ENCODE results near the gene OR4D11.
"Not testable (repeated sequence)": the region's sequence is repeated elsewhere in the genome, so short reads cannot be mapped to it uniquely, and the experiment has no call there.

The OR4D11 gene

GRCh38 chr11:59545179-59546020 lies 42.0 kb downstream of the OR4D11 start:
- peaks cover under 1 to 8% (median 6%) of the 10 kb centered on the region in 5 donors for H3K4me1 ChIP-seq (ENCODE audit: control insufficient read depth in 5 of 5, insufficient read depth in 5 of 5, low read length in 5 of 5)
- no peak overlapping the region for H3K27ac ChIP-seq (ENCODE audit: low read depth, low read length)
- H3K9ac ChIP-seq (ENCODE audit: low read length in 5 of 5), result no peak overlapping the region
- H3K36me3 ChIP-seq (ENCODE audit: control insufficient read depth in 5 of 5, insufficient read depth in 5 of 5, low read length in 5 of 5), result no peaks in the 10 kb centered on the region
- no peaks in the 10 kb centered on the region for H3K9me3 ChIP-seq (ENCODE audit: control insufficient read depth in 5 of 5, low read length in 5 of 5)
- H3K4me3 ChIP-seq (ENCODE audit: low read depth in 1 of 5, low read length in 5 of 5), result no peak overlapping the region
- H3K27me3 ChIP-seq (ENCODE audit: control insufficient read depth in 5 of 5, insufficient read depth in 4 of 5, low read length in 5 of 5), result no peaks in the 10 kb centered on the region

GRCh38 chr11:59547605-59548308 lies 44.4 kb downstream of the OR4D11 start:
- not testable (repeated sequence) for H3K4me3 ChIP-seq (ENCODE audit: low read depth in 1 of 5, low read length in 5 of 5); H3K27me3 ChIP-seq (ENCODE audit: control insufficient read depth in 5 of 5, insufficient read depth in 4 of 5, low read length in 5 of 5); H3K9ac ChIP-seq (ENCODE audit: low read length in 5 of 5); H3K9me3 ChIP-seq (ENCODE audit: control insufficient read depth in 5 of 5, low read length in 5 of 5); H3K36me3 ChIP-seq (ENCODE audit: control insufficient read depth in 5 of 5, insufficient read depth in 5 of 5, low read length in 5 of 5); H3K27ac ChIP-seq (ENCODE audit: low read depth, low read length)
- peaks cover 3 to 18% (median 9%) of the 10 kb centered on the region in 5 donors for H3K4me1 ChIP-seq (ENCODE audit: control insufficient read depth in 5 of 5, insufficient read depth in 5 of 5, low read length in 5 of 5)

- no peak overlapping the region for H3K4me3 ChIP-seq (ENCODE audit: low read depth in 1 of 5, low read length in 5 of 5)
These were observed 44.9 kb downstream of the OR4D11 start for GRCh38 chr11:59548309-59548656.

GRCh38 chr11:59550368-59550841 lies 47.0 kb downstream of the OR4D11 start:
- no peaks in the 10 kb centered on the region for H3K9me3 ChIP-seq (ENCODE audit: control insufficient read depth in 5 of 5, low read length in 5 of 5)
- H3K4me1 ChIP-seq (ENCODE audit: control insufficient read depth in 5 of 5, insufficient read depth in 5 of 5, low read length in 5 of 5), result peaks cover 4 to 18% (median 10%) of the 10 kb centered on the region in 5 donors
- peak overlapping the region; percentile 79 for H3K27ac ChIP-seq (ENCODE audit: low read depth, low read length)
- H3K4me3 ChIP-seq (ENCODE audit: low read depth in 1 of 5, low read length in 5 of 5), result peak overlapping the region; percentile 60 to 87 (median 71)
- H3K36me3 ChIP-seq (ENCODE audit: control insufficient read depth in 5 of 5, insufficient read depth in 5 of 5, low read length in 5 of 5), result no peaks in the 10 kb centered on the region
- peak overlapping the region; percentile 31 to 66 (median 59) for H3K9ac ChIP-seq (ENCODE audit: low read length in 5 of 5)
- no peaks in the 10 kb centered on the region for H3K27me3 ChIP-seq (ENCODE audit: control insufficient read depth in 5 of 5, insufficient read depth in 4 of 5, low read length in 5 of 5)

More at GRCh38 chr11:59548309-59548656, 44.9 kb downstream of the OR4D11 start:
- Histone ChIP-seq H3K9me3 (ENCODE audit: control insufficient read depth in 5 of 5, low read length in 5 of 5) (no peaks in the 10 kb centered on the region), H3K9ac (ENCODE audit: low read length in 5 of 5) (no peak overlapping the region), H3K4me1 (ENCODE audit: control insufficient read depth in 5 of 5, insufficient read depth in 5 of 5, low read length in 5 of 5) (peaks cover 3 to 18% (median 9%) of the 10 kb centered on the region in 5 donors), H3K27ac (ENCODE audit: low read depth, low read length) (no peak overlapping the region), H3K27me3 (ENCODE audit: control insufficient read depth in 5 of 5, insufficient read depth in 4 of 5, low read length in 5 of 5) (no peaks in the 10 kb centered on the region), H3K36me3 (ENCODE audit: control insufficient read depth in 5 of 5, insufficient read depth in 5 of 5, low read length in 5 of 5) (no peaks in the 10 kb centered on the region)

GRCh38 chr11:59550842-59551658 lies 47.7 kb downstream of the OR4D11 start:
- Histone ChIP-seq H3K27me3 (ENCODE audit: control insufficient read depth in 5 of 5, insufficient read depth in 4 of 5, low read length in 5 of 5) (no peaks in the 10 kb centered on the region), H3K9ac (ENCODE audit: low read length in 5 of 5) (peak overlapping the region; percentile 57 to 66 (median 65)), H3K27ac (ENCODE audit: low read depth, low read length) (peak overlapping the region; percentile 79), H3K4me3 (ENCODE audit: low read depth in 1 of 5, low read length in 5 of 5) (peak overlapping the region; percentile 60 to 87 (median 71)), H3K4me1 (ENCODE audit: control insufficient read depth in 5 of 5, insufficient read depth in 5 of 5, low read length in 5 of 5) (peaks cover 8 to 25% (median 16%) of the 10 kb centered on the region in 5 donors), H3K36me3 (ENCODE audit: control insufficient read depth in 5 of 5, insufficient read depth in 5 of 5, low read length in 5 of 5) (no peaks in the 10 kb centered on the region), H3K9me3 (ENCODE audit: control insufficient read depth in 5 of 5, low read length in 5 of 5) (no peaks in the 10 kb centered on the region)

GRCh38 chr11:59551659-59552521 lies 48.5 kb downstream of the OR4D11 start:
- Histone ChIP-seq H3K9ac (ENCODE audit: low read length in 5 of 5) (peak overlapping the region in 4 of 5 donors; percentile 51 to 66 (median 66)), H3K4me3 (ENCODE audit: low read depth in 1 of 5, low read length in 5 of 5) (peak overlapping the region; percentile 60 to 87 (median 71)), H3K36me3 (ENCODE audit: control insufficient read depth in 5 of 5, insufficient read depth in 5 of 5, low read length in 5 of 5) (no peaks in the 10 kb centered on the region), H3K27ac (ENCODE audit: low read depth, low read length) (peak overlapping the region; percentile 79), H3K9me3 (ENCODE audit: control insufficient read depth in 5 of 5, low read length in 5 of 5) (no peaks in the 10 kb centered on the region), H3K27me3 (ENCODE audit: control insufficient read depth in 5 of 5, insufficient read depth in 4 of 5, low read length in 5 of 5) (no peaks in the 10 kb centered on the region), H3K4me1 (ENCODE audit: control insufficient read depth in 5 of 5, insufficient read depth in 5 of 5, low read length in 5 of 5) (peaks cover 8 to 31% (median 24%) of the 10 kb centered on the region in 5 donors)

GRCh38 chr11:59552844-59553243 lies 49.5 kb downstream of the OR4D11 start:
- Histone ChIP-seq H3K27ac (ENCODE audit: low read depth, low read length) (no peak overlapping the region), H3K27me3 (ENCODE audit: control insufficient read depth in 5 of 5, insufficient read depth in 4 of 5, low read length in 5 of 5) (no peaks in the 10 kb centered on the region), H3K36me3 (ENCODE audit: control insufficient read depth in 5 of 5, insufficient read depth in 5 of 5, low read length in 5 of 5) (no peaks in the 10 kb centered on the region), H3K4me1 (ENCODE audit: control insufficient read depth in 5 of 5, insufficient read depth in 5 of 5, low read length in 5 of 5) (peaks cover 8 to 35% (median 26%) of the 10 kb centered on the region in 5 donors), H3K4me3 (ENCODE audit: low read depth in 1 of 5, low read length in 5 of 5) (no peak overlapping the region), H3K9ac (ENCODE audit: low read length in 5 of 5) (no peak overlapping the region), H3K9me3 (ENCODE audit: control insufficient read depth in 5 of 5, low read length in 5 of 5) (no peaks in the 10 kb centered on the region)

- H3K4me3 ChIP-seq (ENCODE audit: low read depth in 1 of 5, low read length in 5 of 5), result no peak overlapping the region
- H3K27me3 ChIP-seq (ENCODE audit: control insufficient read depth in 5 of 5, insufficient read depth in 4 of 5, low read length in 5 of 5), result no peaks in the 10 kb centered on the region
- no peak overlapping the region for H3K9ac ChIP-seq (ENCODE audit: low read length in 5 of 5)
- H3K36me3 ChIP-seq (ENCODE audit: control insufficient read depth in 5 of 5, insufficient read depth in 5 of 5, low read length in 5 of 5), result no peaks in the 10 kb centered on the region
- H3K4me1 ChIP-seq (ENCODE audit: control insufficient read depth in 5 of 5, insufficient read depth in 5 of 5, low read length in 5 of 5), result peaks cover 8 to 39% (median 29%) of the 10 kb centered on the region in 5 donors
- H3K27ac ChIP-seq (ENCODE audit: low read depth, low read length), result no peak overlapping the region
- H3K9me3 ChIP-seq (ENCODE audit: control insufficient read depth in 5 of 5, low read length in 5 of 5), result no peaks in the 10 kb centered on the region
These were observed 49.9 kb downstream of the OR4D11 start for GRCh38 chr11:59553323-59553722.
